ENCODE measurements around the gene MTHFR. TPM values are rescaled to one million over a fixed set of nuclear protein-coding genes. Genes with fewer than 3 reads are reported as not detected.

Gene MTHFR
- total RNA-seq, 4 donors from 2014 or later, result 82.0 to 130 (median 87.3) TPM

GRCh38 chr1:11839727-11840705 is 34.3 kb upstream of the MTHFR start:
- H3K27ac ChIP-seq, result no peak overlapping the region
- no peak for TF ChIP-seq POLR2A (IDR thresholded peaks at IDR 0.05)
- TF ChIP-seq, protein P1, sequence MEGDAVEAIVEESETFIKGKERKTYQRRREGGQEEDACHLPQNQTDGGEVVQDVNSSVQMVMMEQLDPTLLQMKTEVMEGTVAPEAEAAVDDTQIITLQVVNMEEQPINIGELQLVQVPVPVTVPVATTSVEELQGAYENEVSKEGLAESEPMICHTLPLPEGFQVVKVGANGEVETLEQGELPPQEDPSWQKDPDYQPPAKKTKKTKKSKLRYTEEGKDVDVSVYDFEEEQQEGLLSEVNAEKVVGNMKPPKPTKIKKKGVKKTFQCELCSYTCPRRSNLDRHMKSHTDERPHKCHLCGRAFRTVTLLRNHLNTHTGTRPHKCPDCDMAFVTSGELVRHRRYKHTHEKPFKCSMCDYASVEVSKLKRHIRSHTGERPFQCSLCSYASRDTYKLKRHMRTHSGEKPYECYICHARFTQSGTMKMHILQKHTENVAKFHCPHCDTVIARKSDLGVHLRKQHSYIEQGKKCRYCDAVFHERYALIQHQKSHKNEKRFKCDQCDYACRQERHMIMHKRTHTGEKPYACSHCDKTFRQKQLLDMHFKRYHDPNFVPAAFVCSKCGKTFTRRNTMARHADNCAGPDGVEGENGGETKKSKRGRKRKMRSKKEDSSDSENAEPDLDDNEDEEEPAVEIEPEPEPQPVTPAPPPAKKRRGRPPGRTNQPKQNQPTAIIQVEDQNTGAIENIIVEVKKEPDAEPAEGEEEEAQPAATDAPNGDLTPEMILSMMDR (IDR thresholded peaks at IDR 0.05), result no peak
- peaks cover 0 to 94% (median 0%) of the 10 kb centered on the region in 3 donors for H3K36me3 ChIP-seq
- H3K9me3 ChIP-seq, result no peaks in the 10 kb centered on the region
- DNase-seq, result no peak
- peaks cover 0 to 8% (median 0%) of the 10 kb centered on the region in 4 donors for H3K4me1 ChIP-seq
- no peaks in the 10 kb centered on the region for H3K27me3 ChIP-seq
- H3K4me3 ChIP-seq, result no peak overlapping the region

DNA sequence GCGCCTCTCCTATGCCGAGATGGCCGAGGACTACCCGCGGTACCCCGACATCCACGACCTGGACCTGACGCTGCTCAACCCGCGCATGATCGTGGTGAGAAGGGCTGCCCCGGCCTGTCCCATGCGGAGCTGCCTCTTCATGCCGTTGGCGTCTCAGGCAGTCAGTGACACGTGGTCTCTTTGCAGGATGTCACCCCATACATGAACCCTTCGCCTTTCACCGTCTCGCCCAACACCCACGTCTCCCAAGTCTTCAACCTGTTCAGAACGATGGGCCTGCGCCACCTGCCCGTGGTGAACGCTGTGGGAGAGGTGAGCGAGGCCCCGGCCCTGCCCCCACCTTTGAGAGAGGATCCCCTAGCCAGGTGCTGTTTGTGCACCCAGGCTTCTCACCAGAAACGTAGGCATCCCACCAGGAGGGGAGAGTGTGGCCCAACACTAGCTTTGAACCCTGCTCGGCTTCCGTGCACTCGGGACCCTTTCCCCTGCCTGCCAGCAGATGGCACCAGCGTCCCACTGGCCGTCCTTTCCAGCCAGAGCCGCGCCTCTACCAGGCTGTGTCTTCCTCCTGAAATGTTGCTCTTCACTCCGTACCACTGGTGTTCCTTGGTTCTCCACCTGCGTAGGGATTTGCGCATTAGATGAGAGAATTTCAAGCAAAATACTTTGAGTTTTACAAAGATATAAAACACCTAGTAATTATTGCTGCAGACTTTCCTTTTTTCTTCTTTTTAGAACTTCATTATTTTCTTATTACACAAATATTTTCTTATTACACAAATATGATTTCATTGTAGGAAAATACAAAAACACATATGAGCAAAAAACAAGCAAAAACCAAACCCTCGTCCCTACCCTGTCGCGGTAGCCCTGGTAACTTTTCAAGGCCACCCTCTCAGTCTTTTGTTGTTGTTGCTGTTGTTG is 32.8 kb upstream of the MTHFR start:
- Histone ChIP-seq H3K27ac (no peak overlapping the region), H3K36me3 (peaks cover 0 to 96% (median 3%) of the 10 kb centered on the region in 3 donors), H3K4me3 (no peak overlapping the region), H3K4me1 (peaks cover 0 to 8% (median 0%) of the 10 kb centered on the region in 4 donors), H3K9me3 (no peaks in the 10 kb centered on the region), H3K27me3 (no peaks in the 10 kb centered on the region)
- DNase-seq, result peak; percentile 65 to 82 (median 81)
- TF ChIP-seq POLR2A (IDR thresholded peaks at IDR 0.05), result no peak
- TF ChIP-seq, protein P1 (IDR thresholded peaks at IDR 0.05), result peak; percentile 67 to 95 (median 92)

- no peaks in the 10 kb centered on the region for H3K9me3 ChIP-seq
- TF ChIP-seq, protein P1 (IDR thresholded peaks at IDR 0.05), result no peak
- TF ChIP-seq POLR2A (IDR thresholded peaks at IDR 0.05), result no peak
- DNase-seq, result no peak
- H3K27ac ChIP-seq, result no peak overlapping the region
- no peaks in the 10 kb centered on the region for H3K27me3 ChIP-seq
- no peak overlapping the region for H3K4me3 ChIP-seq
- peaks cover 0 to 8% (median 0%) of the 10 kb centered on the region in 4 donors for H3K4me1 ChIP-seq
- peaks cover 0 to 98% (median 3%) of the 10 kb centered on the region in 3 donors for H3K36me3 ChIP-seq
These were observed 32.1 kb upstream of the MTHFR start for GRCh38 chr1:11837767-11838348.

- Histone ChIP-seq H3K4me1 (peaks cover 0 to 2% (median 0%) of the 10 kb centered on the region in 4 donors), H3K9me3 (no peaks in the 10 kb centered on the region), H3K27me3 (no peaks in the 10 kb centered on the region), H3K27ac (no peak overlapping the region), H3K4me3 (no peak overlapping the region), H3K36me3 (peaks cover 0 to 98% (median 3%) of the 10 kb centered on the region in 3 donors)
- DNase-seq, result no peak
- no peak for TF ChIP-seq POLR2A (IDR thresholded peaks at IDR 0.05)
- TF ChIP-seq, protein P1 (IDR thresholded peaks at IDR 0.05), result no peak
These were observed 31.4 kb upstream of the MTHFR start for GRCh38 chr1:11836955-11837766.
